ENCODE measurements around the gene XPO6. TPM values are rescaled to one million over a fixed set of nuclear protein-coding genes. Genes with fewer than 3 reads are reported as not detected.

XPO6 gene
- polyA plus RNA-seq, 6 donors from 2014 or later, result 34.0 to 59.1 (median 56.1) TPM

DNA sequence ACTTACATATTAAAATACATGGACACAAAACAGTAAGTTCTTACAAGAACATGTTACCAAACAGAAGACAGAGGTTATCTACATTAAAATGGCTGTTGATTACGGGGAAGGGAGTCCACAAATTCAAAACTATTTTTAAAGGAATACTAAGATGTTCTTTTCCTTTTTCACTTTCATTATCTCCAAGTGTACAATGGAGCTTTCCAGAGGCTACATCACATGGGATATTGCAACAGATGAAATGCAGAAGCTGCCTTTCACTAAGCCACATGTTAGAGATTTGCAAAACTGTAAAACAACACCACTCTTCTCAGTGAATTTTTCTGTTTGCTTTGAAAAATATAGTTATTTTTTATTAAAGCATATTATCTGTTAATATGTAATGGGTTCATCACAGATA lies 53.6 kb downstream of the XPO6 start:
- peaks cover 44 to 54% (median 50%) of the 10 kb centered on the region in 3 donors for H3K4me1 Mint-ChIP-seq

GRCh38 chr16:28156056-28156680 lies 55.6 kb downstream of the XPO6 start:
- no peak overlapping the region for H3K4me3 Mint-ChIP-seq
- H3K27me3 Mint-ChIP-seq, result no peaks in the 10 kb centered on the region
- no peak for ATAC-seq (ENCODE audit: low read depth in 2 of 2)
- no peak for DNase-seq
- H3K9me3 Mint-ChIP-seq, result no peaks in the 10 kb centered on the region
- peak overlapping the region in 2 of 6 donors; percentile 47 to 79 for H3K27ac Mint-ChIP-seq
- peaks cover 36 to 37% (median 37%) of the 10 kb centered on the region in 3 donors for H3K4me1 Mint-ChIP-seq
- peaks cover 11 to 25% of the 10 kb centered on the region in 2 donors for H3K36me3 Mint-ChIP-seq

More for the DNA sequence above, 53.6 kb downstream of the XPO6 start:
- no peaks in the 10 kb centered on the region for H3K27me3 Mint-ChIP-seq
- no peak for DNase-seq
- H3K27ac Mint-ChIP-seq, result peak overlapping the region; percentile 59 to 87 (median 64)
- no peaks in the 10 kb centered on the region for H3K9me3 Mint-ChIP-seq
- H3K4me3 Mint-ChIP-seq, result peak overlapping the region in 3 of 8 donors; percentile 48 to 76 (median 70)
- peaks cover 15 to 17% of the 10 kb centered on the region in 2 donors for H3K36me3 Mint-ChIP-seq
- no peak for ATAC-seq (ENCODE audit: low read depth in 2 of 2)

- Mint-ChIP-seq H3K36me3 (peaks cover 16 to 34% of the 10 kb centered on the region in 2 donors), H3K9me3 (no peaks in the 10 kb centered on the region), H3K4me1 (peaks cover 32 to 45% (median 42%) of the 10 kb centered on the region in 3 donors), H3K4me3 (no peak overlapping the region), H3K27me3 (no peaks in the 10 kb centered on the region), H3K27ac (peak overlapping the region in 2 of 6 donors; percentile 46 to 52)
- no peak for ATAC-seq (ENCODE audit: low read depth in 2 of 2)
- DNase-seq, result no peak
These were observed 56.5 kb downstream of the XPO6 start for GRCh38 chr16:28155293-28155692.

GRCh38 chr16:28151180-28151579 lies 60.6 kb downstream of the XPO6 start:
- Mint-ChIP-seq H3K4me3 (no peak overlapping the region), H3K9me3 (no peaks in the 10 kb centered on the region), H3K4me1 (peaks cover 24 to 36% (median 33%) of the 10 kb centered on the region in 3 donors), H3K27ac (peak overlapping the region in 4 of 6 donors; percentile 11 to 94 (median 63)), H3K36me3 (peaks cover 42 to 51% of the 10 kb centered on the region in 2 donors), H3K27me3 (no peaks in the 10 kb centered on the region)
- no peak for ATAC-seq (ENCODE audit: low read depth in 2 of 2)
- DNase-seq, result no peak

DNA sequence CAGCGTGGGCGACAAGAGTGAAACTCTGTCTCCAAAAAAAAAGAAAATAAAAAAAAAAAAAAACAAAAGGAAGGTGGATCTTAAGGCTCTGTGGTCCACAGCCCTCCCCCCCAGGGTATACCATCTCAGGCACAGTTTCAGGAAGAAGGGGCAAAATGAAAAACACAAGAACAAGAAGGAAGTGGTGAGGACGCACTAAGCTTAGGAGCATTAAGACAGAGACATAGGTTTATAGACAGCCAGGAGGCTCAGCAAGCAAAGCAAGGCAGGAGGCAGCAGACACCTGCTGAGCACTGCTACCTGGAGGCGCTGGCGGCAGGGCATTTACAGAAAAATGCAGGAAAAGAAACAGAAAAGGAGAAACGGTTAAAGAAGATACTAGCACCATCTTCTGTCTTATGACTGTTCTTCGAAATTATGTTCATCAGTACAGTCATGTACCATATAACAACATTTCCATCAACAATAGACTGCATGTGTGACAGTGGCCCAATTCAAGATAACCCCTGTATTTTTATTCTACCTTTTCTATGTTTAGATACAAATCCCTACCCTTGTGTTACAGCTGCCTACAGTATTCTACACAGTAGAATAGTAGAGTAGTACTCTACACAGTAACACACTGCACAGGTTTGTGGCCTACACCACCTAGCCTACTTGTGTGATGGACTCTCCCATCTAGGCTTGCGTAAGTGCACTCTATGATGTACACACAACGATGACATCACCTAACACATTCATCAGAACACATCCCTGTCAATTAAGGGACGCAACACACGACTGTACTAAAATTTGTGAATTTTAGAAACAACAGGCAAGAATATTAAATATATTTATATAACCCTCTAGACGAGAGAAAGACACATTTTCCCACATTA lies 62.5 kb downstream of the XPO6 start:
- ATAC-seq (ENCODE audit: low read depth in 2 of 2), result no peak

DNA sequence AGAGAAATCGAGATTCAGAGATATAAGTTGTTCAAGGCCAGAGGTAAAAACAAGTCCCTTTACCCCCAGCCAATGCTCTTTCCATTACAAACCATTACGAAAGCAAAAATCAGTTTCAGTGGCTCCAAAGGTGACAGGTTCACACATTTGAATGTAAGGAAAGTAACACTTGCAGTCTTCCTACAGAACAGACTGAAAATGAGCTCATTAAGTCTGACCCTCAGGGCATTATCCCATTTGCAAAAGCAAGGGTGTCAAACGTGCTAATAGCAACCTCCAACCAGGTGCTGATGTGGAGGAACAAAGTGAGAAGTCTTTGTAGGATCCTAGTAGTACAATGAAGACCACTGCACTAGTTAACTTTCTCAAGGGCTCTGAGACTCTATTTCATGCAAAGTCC lies 65.2 kb downstream of the XPO6 start:
- Mint-ChIP-seq H3K36me3 (peaks cover 37 to 39% of the 10 kb centered on the region in 2 donors), H3K4me3 (no peak overlapping the region), H3K27ac (peak overlapping the region in 4 of 6 donors; percentile 56 to 89 (median 71)), H3K27me3 (no peaks in the 10 kb centered on the region), H3K9me3 (no peaks in the 10 kb centered on the region), H3K4me1 (peaks cover 42 to 54% (median 54%) of the 10 kb centered on the region in 3 donors)
- DNase-seq, result no peak
- no peak for ATAC-seq (ENCODE audit: low read depth in 2 of 2)

More for the DNA sequence above, 62.5 kb downstream of the XPO6 start:
- H3K9me3 Mint-ChIP-seq, result no peaks in the 10 kb centered on the region
- H3K36me3 Mint-ChIP-seq, result peaks cover 38 to 44% of the 10 kb centered on the region in 2 donors
- H3K4me1 Mint-ChIP-seq, result peaks cover 28 to 30% (median 29%) of the 10 kb centered on the region in 3 donors
- no peaks in the 10 kb centered on the region for H3K27me3 Mint-ChIP-seq
- peak overlapping the region in 5 of 6 donors; percentile 28 to 97 (median 93) for H3K27ac Mint-ChIP-seq
- DNase-seq, result peak; percentile 19
- H3K4me3 Mint-ChIP-seq, result peak overlapping the region in 4 of 8 donors; percentile 39 to 86 (median 76)

DNA sequence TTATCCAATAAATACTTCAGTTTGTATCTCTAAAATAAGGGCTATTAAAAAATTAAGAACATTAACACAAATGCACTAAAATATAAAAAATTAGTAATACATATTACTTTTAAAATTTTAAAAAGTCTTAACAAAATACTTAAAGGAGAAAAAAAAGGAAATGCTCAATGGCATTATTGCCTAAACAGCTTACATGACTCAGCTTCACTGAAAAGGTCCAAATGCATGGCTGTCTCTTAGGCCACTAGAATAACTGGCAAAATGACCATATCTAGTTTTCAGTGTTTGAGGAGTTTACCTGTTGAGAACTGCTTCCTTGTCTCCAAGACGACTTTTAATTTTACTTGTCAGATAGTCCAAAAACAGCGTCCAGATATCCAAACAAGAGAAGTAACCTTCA lies 66.0 kb downstream of the XPO6 start:
- peak overlapping the region in 2 of 6 donors; percentile 77 to 97 for H3K27ac Mint-ChIP-seq
- no peaks in the 10 kb centered on the region for H3K27me3 Mint-ChIP-seq
- H3K4me1 Mint-ChIP-seq, result peaks cover 42 to 62% (median 57%) of the 10 kb centered on the region in 3 donors
- peaks cover 29 to 31% of the 10 kb centered on the region in 2 donors for H3K36me3 Mint-ChIP-seq
- ATAC-seq (ENCODE audit: low read depth in 2 of 2), result no peak
- no peaks in the 10 kb centered on the region for H3K9me3 Mint-ChIP-seq
- no peak overlapping the region for H3K4me3 Mint-ChIP-seq
- no peak for DNase-seq

- H3K4me3 Mint-ChIP-seq, result peak overlapping the region; percentile 53 to 89 (median 76)
- no peaks in the 10 kb centered on the region for H3K9me3 Mint-ChIP-seq
- peak overlapping the region; percentile 92 to 99 (median 98) for H3K27ac Mint-ChIP-seq
- DNase-seq (peak; percentile 78), ATAC-seq (ENCODE audit: low read depth in 2 of 2) (peak; percentile 80 to 81)
- no peaks in the 10 kb centered on the region for H3K36me3 Mint-ChIP-seq
- H3K27me3 Mint-ChIP-seq, result no peaks in the 10 kb centered on the region
- peaks cover 46 to 84% (median 70%) of the 10 kb centered on the region in 3 donors for H3K4me1 Mint-ChIP-seq
These were observed 70.8 kb downstream of the XPO6 start for GRCh38 chr16:28140788-28141618.

DNA sequence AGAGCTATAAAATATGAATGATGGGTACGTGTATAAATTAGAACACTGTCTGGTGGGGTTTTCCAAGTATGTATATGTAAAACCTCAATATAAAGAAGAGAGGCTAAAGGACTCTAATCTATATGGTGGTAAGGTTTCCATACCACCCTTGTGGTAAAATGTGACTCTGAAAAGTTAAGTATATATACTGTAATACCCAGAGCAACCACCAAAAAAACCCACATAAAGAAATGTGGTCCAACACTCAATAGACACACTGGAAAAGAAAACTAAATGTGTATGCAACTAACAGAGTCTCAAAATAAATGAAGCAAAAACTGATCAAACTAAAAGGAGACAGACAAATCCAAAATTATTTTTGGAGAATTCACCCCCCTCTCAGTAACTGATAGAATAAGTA lies 72.2 kb downstream of the XPO6 start:
- ATAC-seq (ENCODE audit: low read depth in 2 of 2), result no peak
- H3K4me1 Mint-ChIP-seq, result peaks cover 46 to 81% (median 70%) of the 10 kb centered on the region in 3 donors
- no peaks in the 10 kb centered on the region for H3K36me3 Mint-ChIP-seq
- no peaks in the 10 kb centered on the region for H3K27me3 Mint-ChIP-seq
- peak overlapping the region; percentile 87 to 97 (median 93) for H3K27ac Mint-ChIP-seq
- no peak for DNase-seq
- H3K9me3 Mint-ChIP-seq, result no peaks in the 10 kb centered on the region
- H3K4me3 Mint-ChIP-seq, result peak overlapping the region in 7 of 8 donors; percentile 15 to 88 (median 47)

DNA sequence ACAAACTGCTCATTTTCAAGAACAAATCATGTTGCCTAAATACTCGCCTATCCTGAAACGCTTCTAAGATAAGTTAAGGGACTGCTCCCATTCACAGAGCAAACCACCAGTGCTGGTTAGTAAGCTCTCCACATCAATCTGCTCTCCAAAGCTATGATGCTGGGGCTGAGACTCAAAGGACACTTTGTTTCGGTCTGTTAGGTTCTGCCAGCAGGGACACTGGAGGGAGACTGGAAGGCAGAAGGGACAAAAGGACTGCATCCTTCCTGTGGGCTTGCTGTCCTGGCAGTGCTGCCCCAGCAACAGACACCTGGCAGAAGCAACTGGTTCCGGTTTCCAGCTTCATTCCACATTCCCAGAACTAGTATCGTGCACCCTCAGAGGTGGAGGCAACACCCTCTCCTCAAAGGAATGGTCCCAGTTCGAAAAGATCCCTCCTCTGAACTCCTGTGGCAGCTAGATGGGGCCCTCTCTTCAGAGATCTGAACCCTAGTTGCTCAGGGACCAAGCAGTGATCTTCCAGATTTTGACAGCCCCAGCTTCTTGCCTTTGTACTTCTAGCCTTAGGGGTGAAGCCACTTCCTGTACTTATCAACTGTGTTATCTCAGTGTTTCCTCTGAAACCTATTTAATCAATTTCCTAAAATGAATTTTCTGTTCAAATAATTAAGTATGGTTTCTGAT lies 74.9 kb downstream of the XPO6 start:
- H3K4me1 Mint-ChIP-seq, result peaks cover 34 to 58% (median 49%) of the 10 kb centered on the region in 3 donors
- H3K36me3 Mint-ChIP-seq, result peaks cover 0 to 5% of the 10 kb centered on the region in 2 donors
- peak overlapping the region in 2 of 8 donors; percentile 8 to 33 for H3K4me3 Mint-ChIP-seq
- H3K27ac Mint-ChIP-seq, result peak overlapping the region; percentile 67 to 95 (median 90)
- H3K27me3 Mint-ChIP-seq, result no peaks in the 10 kb centered on the region
- H3K9me3 Mint-ChIP-seq, result no peaks in the 10 kb centered on the region
- no peak for ATAC-seq (ENCODE audit: low read depth in 2 of 2)
- peak; percentile 5 for DNase-seq

DNA sequence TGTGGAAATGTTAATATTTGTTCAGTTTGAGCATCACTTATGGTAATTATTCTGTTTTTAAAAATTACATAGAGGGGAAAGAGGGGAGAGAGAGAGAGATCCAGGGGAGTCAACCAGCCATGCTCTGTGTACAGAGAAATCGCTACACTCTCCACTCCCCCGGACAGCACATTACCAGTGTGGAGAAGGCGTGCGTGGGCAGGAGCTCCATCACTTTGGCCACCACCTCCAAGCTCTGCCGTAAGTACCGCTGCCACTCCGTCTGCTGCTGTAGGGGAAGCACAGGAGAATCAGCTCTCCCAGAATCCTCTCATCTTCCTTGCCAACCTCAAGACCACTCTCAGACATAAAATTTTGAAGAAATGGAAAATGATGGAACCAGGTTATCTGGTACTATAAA lies 78.1 kb downstream of the XPO6 start:
- DNase-seq (no peak), ATAC-seq (ENCODE audit: low read depth in 2 of 2) (no peak)
- H3K27ac Mint-ChIP-seq, result peak overlapping the region in 2 of 6 donors; percentile 38 to 45
- H3K4me3 Mint-ChIP-seq, result no peak overlapping the region
- no peaks in the 10 kb centered on the region for H3K27me3 Mint-ChIP-seq
- H3K9me3 Mint-ChIP-seq, result no peaks in the 10 kb centered on the region
- peaks cover 19 to 31% of the 10 kb centered on the region in 2 donors for H3K36me3 Mint-ChIP-seq
- H3K4me1 Mint-ChIP-seq, result peaks cover 21 to 30% (median 27%) of the 10 kb centered on the region in 3 donors

- DNase-seq (no peak), ATAC-seq (ENCODE audit: low read depth in 2 of 2) (no peak)
- peaks cover 12 to 22% (median 15%) of the 10 kb centered on the region in 3 donors for H3K4me1 Mint-ChIP-seq
- no peak overlapping the region for H3K4me3 Mint-ChIP-seq
- H3K27ac Mint-ChIP-seq, result no peak overlapping the region
- peaks cover 24 to 36% of the 10 kb centered on the region in 2 donors for H3K36me3 Mint-ChIP-seq
- no peaks in the 10 kb centered on the region for H3K9me3 Mint-ChIP-seq
- no peaks in the 10 kb centered on the region for H3K27me3 Mint-ChIP-seq
These were observed 79.9 kb downstream of the XPO6 start for GRCh38 chr16:28131743-28132393.

All from naive B cell (primary cell).